Caki2 (cell line): ENCODE results near the gene TARBP2. TPM values are rescaled to one million over a fixed set of nuclear protein-coding genes. Genes with fewer than 3 reads are reported as not detected.

Experiments
- DNase-seq: peaks from one replicate; pipeline ENCODE4 v3.0.0-alpha.2; 2015; ENCODE audit warnings: low read depth
- in situ Hi-C: cut with HindIII; loops from 2 replicates; pipeline ENCODE4 v1.10.0; 2016; ENCODE audit warnings: low sequenced_read_pairs, low pct_unique_long_range_greater_than_20kb, mixed read lengths
- total RNA-seq: library from RNA; depleted of rRNA; stranded (reverse); fragments of >200 nt; shearing (Covaris generic); gene quantifications from 2 replicates; pipeline ENCODE4 v1.2.3, GENCODE V29; 2014; ENCODE audit warnings: low replicate concordance; rRNA removed

TARBP2 gene
- 101 and 110 TPM in 2 replicates for total RNA-seq

- DNase-seq, result peak; percentile 100
- in situ Hi-C loops, result no loop called here
These were observed at the start of gene TARBP2 for GRCh38 chr12:53500776-53501614. TSS of gene TARBP2 (plus strand) at chr12:53501283. CDS start at chr12:53501409, 126 bp downstream.

- DNase-seq, result peak; percentile 100
- in situ Hi-C loops, result no loop called here
These were observed 49.4 kb upstream of the TARBP2 start, which contains the start of gene PCBP2 for GRCh38 chr12:53451661-53452158. TSS of gene PCBP2 (plus strand) at chr12:53452102. CDS start at chr12:53454801, 2,699 bp downstream.

GRCh38 chr12:53452159-53453077 is 48.7 kb upstream of the TARBP2 start:
- peak; percentile 89 for DNase-seq

GRCh38 chr12:53453953-53454640 is 47.0 kb upstream of the TARBP2 start:
- no peak for DNase-seq
- in situ Hi-C loops, result no loop called here

More at GRCh38 chr12:53452159-53453077, 48.7 kb upstream of the TARBP2 start:
- in situ Hi-C loops, result no loop called here

- no peak for DNase-seq
- in situ Hi-C loops, result no loop called here
These were observed 46.4 kb upstream of the TARBP2 start for GRCh38 chr12:53454707-53455106.

GRCh38 chr12:53456654-53457366 is 44.3 kb upstream of the TARBP2 start:
- in situ Hi-C loops, result no loop called here
- DNase-seq, result peak; percentile 42

GRCh38 chr12:53459097-53459496 is 42.0 kb upstream of the TARBP2 start:
- in situ Hi-C loops, result no loop called here
- DNase-seq, result no peak

- DNase-seq, result no peak
- in situ Hi-C loops, result no loop called here
These were observed 40.0 kb upstream of the TARBP2 start for GRCh38 chr12:53461059-53461458.

GRCh38 chr12:53461591-53461990 is 39.5 kb upstream of the TARBP2 start:
- DNase-seq, result no peak
- in situ Hi-C loops, result no loop called here

- no peak for DNase-seq
- in situ Hi-C loops, result no loop called here
These were observed 38.1 kb upstream of the TARBP2 start for GRCh38 chr12:53462935-53463334.

GRCh38 chr12:53463802-53464560 is 37.1 kb upstream of the TARBP2 start:
- in situ Hi-C loops, result no loop called here
- no peak for DNase-seq

GRCh38 chr12:53464685-53465418 is 36.2 kb upstream of the TARBP2 start:
- DNase-seq, result no peak
- in situ Hi-C loops, result no loop called here

GRCh38 chr12:53465679-53466078 is 35.4 kb upstream of the TARBP2 start:
- in situ Hi-C loops, result no loop called here
- no peak for DNase-seq

- in situ Hi-C loops, result no loop called here
- no peak for DNase-seq
These were observed 34.4 kb upstream of the TARBP2 start for GRCh38 chr12:53466640-53467039.

GRCh38 chr12:53467082-53467481 is 34.0 kb upstream of the TARBP2 start:
- in situ Hi-C loops, result no loop called here

GRCh38 chr12:53467880-53468279 is 33.2 kb upstream of the TARBP2 start:
- no peak for DNase-seq
- in situ Hi-C loops, result no loop called here

More at GRCh38 chr12:53467082-53467481, 34.0 kb upstream of the TARBP2 start:
- DNase-seq, result no peak
